Myocyte (in vitro differentiated cells): ENCODE data around the gene ACTN1. TPM values are rescaled to one million over a fixed set of nuclear protein-coding genes. Genes with fewer than 3 reads are reported as not detected.
A peak's percentile ranks its signal among the peaks of the same experiment; 100 is the strongest.

ENCODE experiments used
- DNase-seq: peaks from one replicate; pipeline ENCODE4 v3.0.0-alpha.2; 2012; ENCODE audit warnings: low read depth
- total RNA-seq: library from RNA; depleted of rRNA; stranded (reverse); fragments of >200 nt; gene quantifications from 2 replicates; pipeline ENCODE4 v1.2.3, GENCODE V29; 2014

The ACTN1 gene
- total RNA-seq, 1 donor from 2014 or later = 188 TPM

DNA sequence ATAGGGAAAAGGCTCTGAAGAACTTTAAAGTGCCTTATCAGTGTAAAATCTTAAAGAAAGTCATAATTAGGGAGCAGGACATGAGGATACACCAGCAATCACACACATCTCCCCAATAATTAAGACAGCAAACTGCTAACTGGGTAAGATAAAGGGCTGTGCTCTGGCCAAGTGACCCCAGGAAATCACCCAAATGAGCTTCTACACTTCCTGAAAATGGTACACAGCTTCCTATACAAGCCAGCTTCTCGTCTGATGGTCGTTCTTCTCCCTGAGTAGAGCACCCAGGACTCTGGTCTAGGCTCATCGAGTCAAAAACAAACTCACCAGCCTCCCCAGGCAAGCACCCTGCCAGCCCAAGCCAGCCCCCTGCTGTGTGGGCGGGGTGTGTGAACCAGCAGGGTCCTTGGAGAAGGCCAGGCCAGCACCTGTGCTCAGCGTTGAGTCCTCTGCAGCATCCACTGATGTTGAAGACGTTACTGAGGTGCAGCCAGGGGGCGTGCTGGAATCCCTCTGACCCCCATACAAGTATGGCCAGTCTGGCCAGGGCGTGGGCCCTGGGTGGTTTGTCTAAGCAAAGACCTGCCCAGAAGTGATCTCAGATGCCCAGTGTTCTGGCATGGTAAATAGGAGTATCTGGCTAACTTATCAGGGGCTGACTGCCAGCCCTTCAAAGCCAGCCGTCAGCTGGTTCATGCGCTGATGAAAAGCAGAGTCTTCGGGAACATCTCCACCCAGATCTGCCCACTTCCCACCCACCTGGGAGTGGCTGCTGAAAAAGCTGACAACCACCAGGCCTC is 41.4 kb downstream of the ACTN1 start:
- DNase-seq = peak; percentile 76

DNA sequence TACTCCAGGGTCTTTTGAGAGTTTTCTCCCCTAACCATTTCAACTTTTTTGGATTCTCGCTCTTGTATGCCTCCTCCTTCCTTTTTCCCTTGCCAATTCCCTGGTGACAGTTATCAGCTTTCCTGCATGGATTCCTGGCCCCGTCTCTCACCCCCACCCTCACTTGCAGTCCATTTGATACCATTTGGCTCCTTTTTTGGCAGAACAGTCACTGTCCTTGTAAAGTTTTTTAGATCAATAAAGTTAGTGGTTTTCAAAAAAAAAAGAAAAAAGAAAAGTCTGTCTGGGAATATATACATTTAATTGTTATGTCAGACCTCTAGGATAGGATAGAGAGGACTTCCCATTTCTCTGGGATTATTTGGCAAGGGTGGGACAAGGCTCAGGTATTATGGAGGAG is 42.1 kb downstream of the ACTN1 start:
- no peak for DNase-seq

DNA sequence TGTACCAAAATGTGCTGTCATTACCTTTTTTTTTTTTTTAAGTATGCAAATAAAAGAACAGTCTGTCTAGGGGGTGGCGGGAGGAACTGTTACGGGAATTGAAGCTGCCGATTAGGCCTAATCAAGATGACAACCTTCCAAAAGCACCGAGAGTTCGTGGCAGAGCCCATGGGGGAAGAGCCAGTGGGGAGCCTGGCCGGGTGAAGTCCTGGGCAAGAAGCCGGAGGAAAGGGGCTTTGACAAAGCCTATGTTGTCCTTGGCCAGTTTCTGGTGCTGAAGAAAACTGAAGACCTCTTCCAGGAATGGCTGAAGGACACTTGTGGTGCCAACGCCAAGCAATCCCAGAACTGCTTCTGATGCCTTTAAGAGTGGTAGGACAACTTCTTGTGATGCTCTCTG is 42.6 kb downstream of the ACTN1 start:
- no peak for DNase-seq

DNA sequence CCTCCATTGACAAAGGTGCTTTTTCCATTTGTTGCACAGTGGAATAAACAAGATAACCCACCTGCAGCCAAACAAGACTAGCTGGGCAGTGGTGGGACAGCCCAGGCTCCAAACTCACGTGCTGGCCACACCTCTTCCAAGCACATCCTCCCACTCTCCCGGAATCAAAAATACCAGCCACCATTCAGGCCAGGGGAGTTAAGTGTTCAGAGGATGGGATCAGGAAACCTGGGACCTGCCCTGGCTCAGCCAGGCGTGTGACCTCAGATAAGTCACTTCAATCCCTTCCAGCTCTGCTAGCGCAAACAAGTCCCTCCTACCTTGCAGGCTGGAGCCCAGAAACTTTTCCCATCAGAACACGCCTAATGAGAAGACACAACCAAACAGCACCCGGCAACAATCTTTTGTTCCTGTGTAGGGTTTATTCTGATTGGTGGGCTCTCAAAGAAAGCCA is 43.3 kb downstream of the ACTN1 start:
- no peak for DNase-seq

GRCh38 chr14:68934066-68934465 is 45.0 kb downstream of the ACTN1 start:
- peak; percentile 54 for DNase-seq

- DNase-seq = no peak
These were observed 46.4 kb downstream of the ACTN1 start for GRCh38 chr14:68932686-68933085.

DNA sequence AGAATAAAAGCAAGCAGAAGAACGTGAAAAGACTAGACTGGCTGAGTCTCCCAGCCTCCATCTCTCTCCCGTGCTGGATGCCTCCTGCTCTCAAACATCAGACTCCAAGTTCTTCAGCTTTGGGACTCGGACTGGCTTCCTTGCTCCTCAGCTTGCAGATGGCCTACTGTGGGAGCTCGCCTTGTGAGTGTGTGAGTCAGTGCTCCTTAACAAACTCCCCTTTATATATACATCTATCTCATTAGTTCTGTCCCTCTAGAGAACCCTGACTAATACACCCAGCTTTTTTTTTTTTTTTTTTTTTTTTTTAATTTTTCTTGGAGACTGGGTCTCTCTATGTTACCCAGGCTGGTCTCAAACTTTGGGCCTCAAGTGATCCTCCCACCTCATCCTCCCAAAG is 46.9 kb downstream of the ACTN1 start:
- DNase-seq = no peak

- DNase-seq = no peak
These were observed 47.5 kb downstream of the ACTN1 start for GRCh38 chr14:68931474-68932051.

DNA sequence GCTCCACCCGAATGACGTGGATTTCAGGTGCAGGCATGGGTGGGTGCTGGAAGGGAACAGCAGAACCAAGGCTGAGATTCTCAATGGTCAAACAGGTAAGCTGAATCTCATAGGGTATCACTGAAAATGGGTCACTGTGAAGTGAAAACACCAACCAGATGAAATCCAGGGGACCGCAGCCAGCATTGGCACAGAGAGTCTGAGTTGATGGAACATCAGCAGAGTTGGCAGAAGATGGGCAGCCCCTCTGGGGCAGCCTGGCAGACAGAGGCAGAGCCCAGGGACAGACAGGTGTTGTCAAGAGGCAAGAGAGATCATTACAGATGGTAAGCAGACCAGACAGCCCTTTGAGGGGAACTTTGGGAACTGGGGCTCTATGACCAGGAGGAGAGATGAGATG is 48.0 kb downstream of the ACTN1 start:
- DNase-seq = no peak

DNA sequence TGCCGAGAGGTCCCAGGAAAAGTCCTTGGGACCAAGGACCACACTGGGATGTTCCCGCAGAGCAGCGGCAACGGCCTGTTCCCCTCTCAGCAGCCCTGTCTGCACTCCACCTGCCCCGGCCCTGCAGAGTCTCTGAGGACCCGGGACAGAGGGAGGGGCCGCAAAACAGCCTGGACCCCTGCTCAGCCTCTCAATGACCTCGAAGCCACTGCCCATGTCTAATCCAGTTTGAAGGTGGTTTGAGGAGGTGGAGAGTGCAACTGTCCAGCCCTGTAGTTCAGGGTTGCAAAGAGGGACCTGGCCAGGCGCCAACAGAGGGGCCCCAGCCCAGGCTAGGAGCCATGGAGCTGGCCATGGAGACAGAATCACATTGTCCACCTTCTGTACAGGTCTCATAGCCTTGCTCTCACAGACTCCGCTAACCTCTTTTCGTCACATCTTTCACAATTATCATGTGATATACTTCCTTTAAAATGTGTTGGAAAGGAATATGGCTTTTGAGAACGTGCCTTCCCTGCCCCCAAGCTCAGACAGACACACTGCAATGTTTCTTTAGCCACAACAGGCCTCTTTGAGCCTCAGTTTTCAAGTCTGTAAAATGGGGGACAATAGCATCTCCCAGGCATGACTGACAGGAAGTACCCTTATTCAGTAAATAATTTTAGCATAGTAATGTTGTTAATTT is 49.3 kb downstream of the ACTN1 start:
- DNase-seq = no peak

GRCh38 chr14:68928770-68929550 is 50.1 kb downstream of the ACTN1 start:
- DNase-seq = no peak

GRCh38 chr14:68927956-68928675 is 51.0 kb downstream of the ACTN1 start:
- DNase-seq = no peak

- no peak for DNase-seq
These were observed 52.0 kb downstream of the ACTN1 start for GRCh38 chr14:68927089-68927488.

DNA sequence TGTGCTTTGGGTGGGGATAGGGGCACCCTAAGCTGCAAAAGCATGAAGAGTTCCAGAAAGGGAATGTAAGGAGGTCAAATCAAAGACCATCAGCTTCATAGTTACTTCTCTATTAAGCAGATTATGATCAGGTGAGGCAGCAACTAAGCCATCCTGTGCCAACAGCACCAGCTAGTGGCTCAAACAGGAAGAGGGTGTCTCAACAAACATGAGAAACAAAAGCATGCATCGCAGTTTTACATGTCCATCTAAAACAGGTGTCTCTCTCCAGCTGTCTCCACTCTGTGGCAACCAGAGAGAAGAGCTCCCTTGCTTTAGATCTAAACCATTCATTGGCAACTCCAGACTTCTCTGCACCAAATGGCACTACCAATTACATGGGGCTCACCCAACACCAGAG is 52.9 kb downstream of the ACTN1 start:
- DNase-seq = peak; percentile 51

- no peak for DNase-seq
These were observed 53.7 kb downstream of the ACTN1 start for GRCh38 chr14:68925373-68925772.

DNA sequence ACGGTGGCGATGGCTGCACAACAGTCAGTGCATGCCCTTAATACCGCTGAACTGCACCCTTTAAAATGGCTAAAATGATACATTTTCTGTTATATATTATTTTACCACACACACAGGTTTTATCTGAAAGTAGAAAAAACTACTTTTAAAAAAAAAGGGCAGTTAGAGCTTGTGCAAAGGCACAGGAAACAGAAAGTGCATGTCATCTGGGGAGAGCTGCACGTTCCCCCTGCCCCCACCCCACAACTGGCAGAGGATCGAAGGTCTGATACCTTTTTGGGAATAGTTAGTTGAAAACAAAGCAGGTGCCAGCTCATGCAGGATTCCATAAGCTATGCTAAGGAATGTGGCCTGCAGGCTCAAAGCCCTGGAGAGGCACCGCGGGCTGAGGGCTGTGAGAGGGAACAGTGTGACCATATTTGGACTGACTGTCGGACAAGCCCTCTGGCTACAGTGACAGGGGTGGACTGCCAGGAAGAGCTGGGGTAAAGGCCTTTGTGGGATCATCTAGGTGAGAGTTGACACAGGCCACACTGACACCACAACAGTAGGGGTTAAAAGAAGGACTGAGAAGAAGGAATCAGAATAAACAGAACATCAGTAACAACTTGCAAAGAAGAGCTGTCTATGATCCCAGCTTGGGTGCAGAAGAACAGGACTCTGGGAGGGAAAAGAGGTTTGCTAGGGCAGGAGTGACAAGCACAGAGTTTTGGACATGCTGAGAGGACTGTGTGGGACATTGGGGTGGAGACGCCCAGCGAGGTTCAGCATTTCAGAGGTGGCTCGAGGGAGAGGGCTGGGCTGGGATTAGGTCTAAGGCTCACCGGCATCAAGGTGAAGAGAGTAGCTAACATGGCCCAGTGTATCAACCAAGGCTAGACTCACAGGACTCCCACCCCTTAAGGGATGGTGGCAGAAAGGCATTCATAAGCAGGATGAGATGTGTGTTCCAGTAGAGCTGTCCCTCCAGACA is 54.6 kb downstream of the ACTN1 start:
- no peak for DNase-seq

- no peak for DNase-seq
These were observed 56.2 kb downstream of the ACTN1 start for GRCh38 chr14:68922886-68923285.

GRCh38 chr14:68922201-68922621 is 56.9 kb downstream of the ACTN1 start:
- no peak for DNase-seq

DNA sequence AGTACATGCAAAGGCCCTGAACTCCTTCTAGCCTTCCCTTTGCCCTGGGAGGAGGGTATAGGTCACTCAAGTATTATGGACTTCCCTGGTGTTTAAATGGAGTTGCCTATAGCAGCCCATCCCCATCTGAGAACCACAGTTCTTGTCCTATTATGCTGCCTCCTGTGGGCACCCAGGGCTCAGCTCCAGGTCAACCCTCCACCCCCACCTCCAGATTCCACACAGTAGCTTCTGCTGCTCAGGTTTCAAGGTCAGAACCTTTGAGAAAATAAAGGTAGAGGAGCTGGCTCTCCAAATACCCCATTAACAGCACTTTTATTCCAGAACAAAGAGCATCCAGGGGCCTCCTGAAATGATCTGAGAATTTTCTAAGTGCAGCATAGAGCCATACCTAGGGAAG is 57.4 kb downstream of the ACTN1 start:
- DNase-seq = no peak

GRCh38 chr14:68921049-68921448 is 58.1 kb downstream of the ACTN1 start:
- no peak for DNase-seq
